ENCODE data around the gene TXNDC12. TPM values are rescaled to one million over a fixed set of nuclear protein-coding genes. Genes with fewer than 3 reads are reported as not detected.
"Not testable (repeated sequence)": the region's sequence is repeated elsewhere in the genome, so short reads cannot be mapped to it uniquely, and the experiment has no call there.

Gene TXNDC12
- total RNA-seq, 1 donor from 2014 or later = 85.7 TPM

- DNase-seq (ENCODE audit: low read depth) = no peak
- H3K4me3 ChIP-seq (ENCODE audit: low read depth, low read length) = peak overlapping the region; percentile 81
- no peak for TF ChIP-seq CTCF (conservative IDR thresholded peaks at IDR 0.05; ENCODE audit: low read depth, low read length)
Observed at GRCh38 chr1:52057255-52057654, 2.3 kb upstream of the TXNDC12 start.

- DNase-seq (ENCODE audit: low read depth) = no peak
- peak overlapping the region; percentile 81 for H3K4me3 ChIP-seq (ENCODE audit: low read depth, low read length)
- TF ChIP-seq CTCF (conservative IDR thresholded peaks at IDR 0.05; ENCODE audit: low read depth, low read length) = no peak
Observed at GRCh38 chr1:52056937-52057231, 1.9 kb upstream of the TXNDC12 start.

DNA sequence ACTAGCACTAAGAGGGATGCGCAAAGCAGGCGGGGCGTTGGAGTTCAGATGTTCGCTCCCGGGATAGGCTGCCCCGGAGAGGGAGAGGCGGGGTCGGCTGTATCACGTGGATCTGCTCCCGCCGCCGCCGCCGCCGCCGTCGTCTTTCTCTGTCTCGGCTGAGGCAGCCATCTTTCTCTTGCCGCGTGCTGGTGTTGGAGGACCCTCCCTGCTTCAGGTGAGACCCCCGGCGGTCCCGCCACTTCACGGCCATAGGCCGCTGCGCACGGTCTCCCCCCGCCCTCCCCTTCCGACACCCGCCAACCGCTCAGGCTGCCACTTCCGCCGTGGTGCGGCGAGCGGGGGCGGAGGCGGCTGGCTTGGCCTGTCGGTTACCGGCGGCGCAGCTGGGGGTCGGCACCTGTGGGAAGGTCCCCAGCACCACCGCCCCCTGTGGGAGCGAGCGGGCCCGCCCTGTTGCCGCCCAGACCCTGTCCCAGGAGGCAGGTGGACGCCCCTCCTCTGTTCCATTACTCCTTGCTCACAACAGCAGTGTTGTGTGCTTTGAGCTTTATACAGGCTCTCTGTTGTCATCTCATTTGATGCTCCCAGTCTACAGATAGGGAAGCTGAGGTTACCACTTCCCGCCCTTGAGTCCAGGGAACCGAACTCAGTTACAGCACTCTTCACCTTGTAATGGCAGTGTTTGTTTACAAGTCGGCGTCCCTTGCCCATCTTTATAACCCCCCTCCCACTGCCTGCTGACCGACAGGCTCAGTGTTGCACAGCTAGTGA, 1.4 kb upstream of the TXNDC12 start, which contains the start of gene BTF3L4:
Gene BTF3L4, plus strand, starts transcription at position 133 of the 774 bp plus-strand sequence. CDS start 3,553 bp downstream, outside the sequence.
- peak within 1 kb of the TSS; percentile 81 for H3K4me3 ChIP-seq (ENCODE audit: low read depth, low read length)
- TF ChIP-seq CTCF (conservative IDR thresholded peaks at IDR 0.05; ENCODE audit: low read depth, low read length) = no peak
- no peak for DNase-seq (ENCODE audit: low read depth)

DNA sequence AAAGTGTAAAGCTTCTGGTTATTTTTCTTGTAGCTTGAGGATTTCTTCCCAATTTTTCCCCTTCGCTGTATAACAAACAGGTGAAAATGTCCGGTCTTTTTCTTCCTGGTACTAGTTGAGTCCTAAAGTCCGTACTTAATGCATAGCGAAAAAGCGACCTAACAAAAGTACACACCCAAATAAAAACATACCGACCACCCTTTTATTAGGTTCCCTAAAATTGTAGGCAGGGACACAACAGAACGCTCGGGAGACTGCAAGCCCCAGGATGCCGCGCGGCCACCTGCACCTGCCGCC, 823 bp upstream of the TXNDC12 start:
- no peak for DNase-seq (ENCODE audit: low read depth)
- TF ChIP-seq CTCF (conservative IDR thresholded peaks at IDR 0.05; ENCODE audit: low read depth, low read length) = no peak
- peak overlapping the region; percentile 81 for H3K4me3 ChIP-seq (ENCODE audit: low read depth, low read length)

DNA sequence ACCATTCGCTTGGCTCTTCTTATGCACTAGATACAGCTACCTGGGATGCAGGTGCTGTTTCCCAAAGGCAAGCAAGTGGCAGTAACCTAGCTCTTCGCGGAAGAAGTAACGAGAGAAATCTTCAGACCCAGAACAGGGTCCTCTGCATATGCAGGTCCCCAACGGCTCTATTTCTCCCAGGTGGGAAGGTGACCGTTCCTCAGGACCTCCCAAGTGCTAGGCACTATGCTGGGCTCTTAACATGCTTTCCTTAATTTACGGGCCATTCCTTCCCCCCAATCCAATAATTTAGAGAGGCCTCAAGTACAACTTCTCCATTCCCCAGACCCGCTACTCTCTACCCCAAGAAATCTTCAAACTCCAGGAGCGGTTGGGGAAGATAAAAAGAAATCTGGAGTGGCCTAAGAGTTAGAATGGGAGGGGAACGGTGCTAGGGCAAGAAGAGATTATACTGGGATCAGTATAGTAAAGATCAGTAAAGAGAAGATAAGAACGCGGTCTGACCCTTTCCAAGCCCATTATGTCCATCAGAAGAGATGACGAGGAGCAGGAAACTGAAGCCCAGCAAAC, 410 bp downstream of the TXNDC12 start:
- no peak for DNase-seq (ENCODE audit: low read depth)
- no peak for TF ChIP-seq CTCF (conservative IDR thresholded peaks at IDR 0.05; ENCODE audit: low read depth, low read length)
- H3K4me3 ChIP-seq (ENCODE audit: low read depth, low read length) = peak overlapping the region; percentile 81

DNA sequence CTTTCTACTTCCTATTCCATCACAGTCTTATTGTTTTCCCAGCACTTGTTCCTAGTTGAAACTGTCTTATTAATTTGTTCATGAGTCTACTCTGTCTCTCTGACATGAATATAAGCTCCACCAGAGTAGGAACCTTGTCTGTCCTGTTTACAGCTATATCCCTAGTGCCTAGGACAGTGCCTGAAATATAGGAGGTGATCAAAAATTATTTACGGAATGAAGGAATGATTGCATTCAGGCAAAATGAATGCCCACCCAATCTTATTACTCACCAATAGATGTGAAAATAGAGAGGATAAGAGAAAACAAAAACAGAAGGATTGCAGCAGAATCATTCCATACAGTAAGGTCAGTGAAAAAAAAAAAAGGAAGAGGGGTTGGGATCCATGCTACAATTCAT, 1.1 kb downstream of the TXNDC12 start:
- no peak for DNase-seq (ENCODE audit: low read depth)
- no peak for TF ChIP-seq CTCF (conservative IDR thresholded peaks at IDR 0.05; ENCODE audit: low read depth, low read length)

GRCh38 chr1:52049337-52049736, 5.7 kb downstream of the TXNDC12 start:
- H3K4me3 ChIP-seq (ENCODE audit: low read depth, low read length); DNase-seq (ENCODE audit: low read depth): not testable (repeated sequence)

More for the DNA sequence above, 1.1 kb downstream of the TXNDC12 start:
- peak overlapping the region; percentile 81 for H3K4me3 ChIP-seq (ENCODE audit: low read depth, low read length)

DNA sequence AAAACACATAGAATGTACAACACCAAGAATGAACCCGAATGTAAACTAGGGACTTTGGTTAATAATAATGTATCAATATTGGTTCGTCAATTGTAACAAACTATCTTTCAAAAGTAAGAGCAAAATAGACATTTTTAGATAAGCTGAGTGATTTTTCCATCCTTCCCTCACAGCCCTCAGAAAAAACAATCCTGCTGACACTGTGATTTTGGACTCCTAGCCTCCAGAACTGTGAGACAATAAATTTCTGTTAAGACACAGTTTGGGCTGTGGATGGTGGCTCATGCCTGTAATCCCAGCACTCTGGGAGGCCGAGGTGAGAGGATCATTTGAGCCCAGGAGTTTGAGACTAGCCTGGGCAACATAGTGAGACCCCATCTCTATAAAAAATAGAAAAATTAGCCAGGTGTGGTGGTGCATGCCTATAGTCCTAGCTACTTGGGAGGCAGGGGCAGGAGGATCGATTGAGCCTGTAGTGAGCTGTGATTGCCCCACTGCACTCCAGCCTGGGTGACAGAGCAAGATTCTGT, 9.3 kb downstream of the TXNDC12 start:
- H3K4me3 ChIP-seq (ENCODE audit: low read depth, low read length); DNase-seq (ENCODE audit: low read depth): not testable (repeated sequence)
